Measurements from ENCODE around the gene PCTP.
A peak's percentile ranks its signal among the peaks of the same experiment; 100 is the strongest.

Gene PCTP

DNA sequence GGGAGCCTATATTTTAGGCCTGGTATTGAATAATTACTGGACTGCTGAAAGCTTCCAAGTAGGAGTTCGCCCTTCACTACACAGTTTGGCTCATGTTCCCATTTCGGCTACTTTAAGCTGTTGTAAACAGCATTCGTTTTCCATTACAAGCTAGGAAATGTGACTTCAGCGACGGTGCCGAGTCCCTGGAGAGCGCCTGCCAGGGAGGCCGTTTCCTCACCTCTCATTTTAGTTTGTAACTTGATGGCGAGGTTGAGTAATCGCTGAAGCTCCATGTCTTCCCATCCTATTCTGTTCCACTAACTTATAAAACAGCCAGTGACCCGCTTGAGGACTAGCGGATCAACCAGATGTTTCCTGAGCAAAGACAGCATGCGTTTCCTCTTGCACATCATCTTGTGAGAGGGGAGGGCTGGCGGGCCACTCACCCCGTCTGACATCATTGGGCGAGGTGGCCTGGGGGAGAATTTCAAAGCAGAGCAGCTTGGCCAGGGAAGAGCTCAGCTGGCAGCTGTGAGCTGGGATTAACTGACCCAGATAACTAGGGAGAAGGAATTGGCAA lies 32.9 kb downstream of the PCTP start:
- peak; percentile 27 for DNase-seq (ENCODE audit: extremely low read depth, low read depth)
- H3K4me3 ChIP-seq (replicated peaks; ENCODE audit: low read depth, low read length): no peak overlapping the region
- TF ChIP-seq, protein P1, sequence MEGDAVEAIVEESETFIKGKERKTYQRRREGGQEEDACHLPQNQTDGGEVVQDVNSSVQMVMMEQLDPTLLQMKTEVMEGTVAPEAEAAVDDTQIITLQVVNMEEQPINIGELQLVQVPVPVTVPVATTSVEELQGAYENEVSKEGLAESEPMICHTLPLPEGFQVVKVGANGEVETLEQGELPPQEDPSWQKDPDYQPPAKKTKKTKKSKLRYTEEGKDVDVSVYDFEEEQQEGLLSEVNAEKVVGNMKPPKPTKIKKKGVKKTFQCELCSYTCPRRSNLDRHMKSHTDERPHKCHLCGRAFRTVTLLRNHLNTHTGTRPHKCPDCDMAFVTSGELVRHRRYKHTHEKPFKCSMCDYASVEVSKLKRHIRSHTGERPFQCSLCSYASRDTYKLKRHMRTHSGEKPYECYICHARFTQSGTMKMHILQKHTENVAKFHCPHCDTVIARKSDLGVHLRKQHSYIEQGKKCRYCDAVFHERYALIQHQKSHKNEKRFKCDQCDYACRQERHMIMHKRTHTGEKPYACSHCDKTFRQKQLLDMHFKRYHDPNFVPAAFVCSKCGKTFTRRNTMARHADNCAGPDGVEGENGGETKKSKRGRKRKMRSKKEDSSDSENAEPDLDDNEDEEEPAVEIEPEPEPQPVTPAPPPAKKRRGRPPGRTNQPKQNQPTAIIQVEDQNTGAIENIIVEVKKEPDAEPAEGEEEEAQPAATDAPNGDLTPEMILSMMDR (IDR thresholded peaks at IDR 0.05; ENCODE audit: low read depth, low read length, missing control alignments): no peak

DNA sequence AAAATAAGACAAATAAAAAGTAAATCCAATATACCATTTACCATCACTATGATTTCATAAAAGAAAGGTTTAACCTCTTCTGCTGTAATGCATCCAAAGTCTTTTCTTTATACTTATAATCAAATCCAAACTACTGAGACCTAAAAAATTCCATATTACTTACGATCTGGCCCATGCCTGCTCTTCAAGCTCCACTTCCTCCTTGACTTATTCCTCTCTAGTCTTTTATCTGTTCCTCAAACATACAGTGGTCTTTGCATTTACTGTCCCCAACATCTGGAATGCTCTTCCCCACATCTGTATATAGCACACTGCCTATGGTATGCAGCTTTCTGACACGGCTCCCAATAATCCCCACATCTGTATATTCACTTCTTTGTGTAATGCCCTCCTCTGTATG lies 33.8 kb downstream of the PCTP start:
- DNase-seq (ENCODE audit: extremely low read depth, low read depth): no peak
- TF ChIP-seq, protein P1 (IDR thresholded peaks at IDR 0.05; ENCODE audit: low read depth, low read length, missing control alignments): no peak
- no peak overlapping the region for H3K4me3 ChIP-seq (replicated peaks; ENCODE audit: low read depth, low read length)

DNA sequence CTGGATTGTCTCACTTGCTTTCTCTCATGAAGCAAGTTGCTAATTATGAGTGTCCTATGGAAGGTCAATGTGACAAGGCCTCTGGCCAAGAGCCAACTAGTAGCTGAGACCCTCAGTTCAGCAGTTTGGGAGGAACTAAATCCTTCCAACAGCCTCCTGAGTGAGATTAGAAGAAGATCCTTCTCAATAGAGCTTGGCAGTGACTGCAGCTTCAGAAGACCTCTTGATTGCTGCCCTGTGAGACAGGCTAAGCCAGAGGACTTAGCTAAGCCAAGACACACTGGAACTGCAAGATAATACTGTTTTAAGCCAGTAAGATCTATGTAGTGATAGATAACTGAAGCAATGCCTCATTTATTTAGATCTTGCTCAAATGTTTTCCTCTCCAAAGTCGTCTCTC lies 34.3 kb downstream of the PCTP start:
- TF ChIP-seq, protein P1 (IDR thresholded peaks at IDR 0.05; ENCODE audit: low read depth, low read length, missing control alignments): no peak
- no peak for DNase-seq (ENCODE audit: extremely low read depth, low read depth)
- no peak overlapping the region for H3K4me3 ChIP-seq (replicated peaks; ENCODE audit: low read depth, low read length)

DNA sequence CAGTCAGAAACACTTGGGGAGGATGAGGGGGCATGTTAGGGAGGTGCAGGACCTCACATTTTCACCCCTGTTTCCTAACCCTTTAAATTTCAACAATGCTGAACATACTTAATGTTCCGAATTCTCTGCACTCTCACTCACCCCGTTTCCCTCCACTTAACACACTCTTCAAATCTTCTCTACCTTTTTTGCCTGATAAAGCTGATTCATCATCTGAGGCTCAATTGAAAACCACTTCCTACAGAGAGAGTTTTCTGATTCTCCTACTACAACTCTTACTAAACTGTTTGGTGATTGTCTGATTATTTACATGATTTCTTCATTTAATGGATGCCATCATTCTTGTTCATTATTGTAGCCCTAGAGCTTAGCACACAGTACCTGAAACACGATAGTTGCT lies 42.4 kb downstream of the PCTP start:
- TF ChIP-seq, protein P1 (IDR thresholded peaks at IDR 0.05; ENCODE audit: low read depth, low read length, missing control alignments): no peak
- H3K4me3 ChIP-seq (replicated peaks; ENCODE audit: low read depth, low read length): no peak overlapping the region
- no peak for DNase-seq (ENCODE audit: extremely low read depth, low read depth)

DNA sequence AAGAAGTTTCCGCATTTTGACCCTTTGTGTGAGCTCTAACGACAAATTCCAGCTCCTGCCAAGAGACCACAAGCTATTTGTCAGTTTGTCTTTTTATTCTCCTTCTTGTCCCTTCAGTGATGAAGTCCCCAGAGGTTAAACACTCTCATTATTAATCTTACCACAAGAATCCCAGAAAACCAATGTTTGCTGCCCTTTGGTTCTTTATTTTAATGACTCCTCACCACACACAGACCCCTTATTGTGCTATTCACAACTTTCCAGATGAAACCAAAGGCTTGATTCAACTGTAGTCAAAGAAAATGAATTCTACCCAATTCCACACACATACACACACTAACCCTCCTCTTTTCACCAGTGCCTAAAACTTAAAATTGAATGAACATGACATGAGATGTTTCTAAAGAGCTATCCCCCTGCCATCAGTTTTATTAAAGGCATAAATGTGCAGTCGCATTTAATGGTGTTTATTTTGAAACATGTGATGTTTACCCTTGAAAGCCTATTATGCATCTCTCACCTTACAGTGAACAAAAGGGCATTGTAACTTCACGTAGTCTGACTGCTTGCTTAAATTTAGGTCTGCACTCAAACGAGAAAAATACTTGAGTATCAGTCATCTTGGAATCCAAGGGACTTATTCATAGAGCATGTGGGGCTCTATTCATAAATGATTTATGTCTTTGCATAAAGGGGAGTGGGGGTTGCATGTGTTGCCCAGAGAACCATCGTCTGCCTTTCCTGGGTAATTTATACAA lies 44.1 kb downstream of the PCTP start:
- TF ChIP-seq, protein P1 (IDR thresholded peaks at IDR 0.05; ENCODE audit: low read depth, low read length, missing control alignments): no peak
- H3K4me3 ChIP-seq (replicated peaks; ENCODE audit: low read depth, low read length): no peak overlapping the region
- DNase-seq (ENCODE audit: extremely low read depth, low read depth): no peak

DNA sequence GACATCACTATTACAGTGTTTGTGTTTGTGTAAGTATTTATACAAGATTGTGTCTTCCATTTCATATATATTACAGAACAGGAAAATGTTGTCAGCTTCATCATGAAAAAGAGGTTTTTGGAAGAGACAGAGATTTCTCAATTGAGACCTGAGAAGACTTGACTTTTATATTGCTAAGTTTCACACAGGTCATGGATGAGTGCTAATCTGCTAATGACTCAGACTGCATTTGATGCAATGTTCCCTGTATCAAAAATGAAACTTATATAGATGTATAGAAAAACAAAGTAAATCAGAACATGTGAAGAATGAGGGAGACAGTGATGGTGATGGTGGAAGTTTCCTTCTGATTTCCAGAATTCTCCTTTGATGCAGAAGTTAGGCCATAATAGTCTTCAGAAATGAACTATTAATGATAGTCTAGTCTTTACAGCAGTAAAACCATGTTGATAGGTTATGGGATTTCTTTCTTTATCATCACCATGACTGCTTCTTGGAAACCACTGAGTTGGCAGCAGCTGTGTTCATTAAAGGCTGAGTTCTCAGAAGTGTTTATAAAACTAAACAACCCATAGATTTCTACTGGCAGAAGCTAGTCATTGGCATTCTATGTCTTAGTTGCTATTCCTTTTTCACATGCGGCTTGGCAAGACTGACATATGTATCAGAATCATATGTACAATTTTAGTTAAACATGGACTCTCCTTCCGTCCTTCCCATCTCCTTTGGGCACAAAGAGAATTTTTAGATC lies 56.1 kb downstream of the PCTP start:
- no peak overlapping the region for H3K4me3 ChIP-seq (replicated peaks; ENCODE audit: low read depth, low read length)
- TF ChIP-seq, protein P1 (IDR thresholded peaks at IDR 0.05; ENCODE audit: low read depth, low read length, missing control alignments): no peak
- no peak for DNase-seq (ENCODE audit: extremely low read depth, low read depth)
